ENCODE results near the gene TMEM18.

TMEM18 gene

DNA sequence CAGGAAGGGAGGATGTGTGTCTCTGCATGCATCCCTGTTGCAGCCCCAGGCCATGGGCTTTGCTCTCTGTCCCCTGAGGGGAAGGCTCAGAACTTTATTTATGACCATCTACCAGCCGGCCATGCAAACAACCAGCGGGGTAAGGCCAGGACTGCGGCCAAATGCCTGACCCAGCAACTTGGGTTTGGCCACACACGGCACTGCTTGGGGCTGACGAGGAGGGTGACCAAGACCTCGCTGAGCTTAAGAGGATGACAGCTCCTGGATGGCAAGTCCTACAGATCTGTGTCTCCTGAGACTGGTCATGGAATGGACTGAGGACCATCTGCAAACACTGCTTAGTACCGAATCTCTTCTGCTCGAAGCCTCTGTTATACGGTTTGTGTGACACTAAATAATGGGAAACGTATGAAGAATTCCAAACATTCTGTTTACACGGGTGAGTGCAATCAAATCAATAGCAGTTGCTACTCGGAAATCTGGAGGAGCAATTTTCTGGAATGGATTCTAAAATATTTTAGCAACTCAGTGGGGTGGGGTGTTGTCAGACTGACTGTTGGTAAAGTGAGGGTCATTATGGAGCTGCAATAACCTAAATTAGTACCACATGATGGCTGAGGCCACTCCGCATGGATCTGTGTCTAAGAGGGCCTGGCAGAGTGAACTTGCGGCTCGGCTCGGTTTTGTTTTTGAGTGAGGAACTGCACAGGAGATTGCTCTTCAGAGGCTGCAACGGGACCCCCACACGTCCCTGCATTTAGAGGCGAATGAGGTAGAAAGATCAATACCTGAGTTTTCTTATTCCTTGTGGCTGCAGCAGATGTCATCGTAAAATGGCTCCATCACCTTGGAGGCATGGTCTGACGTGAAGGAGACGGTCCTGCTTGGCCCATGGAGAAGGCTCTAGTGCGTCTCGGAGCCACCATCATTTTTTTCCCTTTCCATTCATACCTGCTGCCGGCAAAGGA is 26.6 kb downstream of the TMEM18 start:
- DNase-seq = peak; percentile 38

DNA sequence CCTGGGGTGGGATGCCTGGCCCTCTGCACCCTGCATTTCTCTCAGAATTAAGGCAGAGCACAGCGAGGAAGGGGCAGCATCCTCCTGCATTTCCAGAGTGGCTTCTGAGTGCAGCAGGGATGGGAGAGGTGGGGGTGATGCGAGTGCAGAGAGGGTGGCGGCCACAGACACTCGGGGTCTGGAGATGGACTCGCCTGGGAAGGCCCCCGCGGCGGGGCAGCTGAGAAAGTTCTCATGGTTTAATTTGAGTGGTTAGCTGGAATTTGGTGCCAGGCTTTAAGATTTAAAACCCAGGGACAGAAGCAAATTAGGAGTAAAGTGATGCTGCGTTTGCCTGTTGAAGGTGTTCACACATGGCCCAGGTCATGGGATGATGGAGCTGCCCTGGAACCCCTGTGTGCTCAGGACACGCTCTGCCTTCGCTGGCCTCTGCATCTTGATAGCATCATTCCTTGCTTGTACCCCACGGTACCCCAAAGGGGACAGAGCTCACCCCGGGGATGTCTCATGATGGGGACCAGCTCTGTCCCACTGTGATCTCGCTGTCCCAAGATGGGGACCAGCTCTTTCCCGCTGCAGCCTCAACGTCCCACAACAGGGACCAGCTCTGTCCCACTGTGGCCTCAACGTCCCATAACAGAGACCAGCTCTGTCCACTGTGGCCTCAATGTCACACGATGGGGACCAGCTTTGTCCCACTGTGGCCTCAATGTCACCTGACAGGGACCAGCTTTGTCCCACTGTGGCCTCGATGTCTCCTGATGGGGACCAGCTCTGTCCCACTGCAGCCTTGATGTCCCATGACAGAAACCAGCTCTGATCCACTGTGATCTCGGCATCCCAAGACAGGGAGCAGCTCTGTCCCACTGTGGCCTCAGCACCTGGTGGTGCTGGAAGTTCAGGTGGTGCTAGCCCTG is 27.5 kb downstream of the TMEM18 start:
- DNase-seq = no peak

DNA sequence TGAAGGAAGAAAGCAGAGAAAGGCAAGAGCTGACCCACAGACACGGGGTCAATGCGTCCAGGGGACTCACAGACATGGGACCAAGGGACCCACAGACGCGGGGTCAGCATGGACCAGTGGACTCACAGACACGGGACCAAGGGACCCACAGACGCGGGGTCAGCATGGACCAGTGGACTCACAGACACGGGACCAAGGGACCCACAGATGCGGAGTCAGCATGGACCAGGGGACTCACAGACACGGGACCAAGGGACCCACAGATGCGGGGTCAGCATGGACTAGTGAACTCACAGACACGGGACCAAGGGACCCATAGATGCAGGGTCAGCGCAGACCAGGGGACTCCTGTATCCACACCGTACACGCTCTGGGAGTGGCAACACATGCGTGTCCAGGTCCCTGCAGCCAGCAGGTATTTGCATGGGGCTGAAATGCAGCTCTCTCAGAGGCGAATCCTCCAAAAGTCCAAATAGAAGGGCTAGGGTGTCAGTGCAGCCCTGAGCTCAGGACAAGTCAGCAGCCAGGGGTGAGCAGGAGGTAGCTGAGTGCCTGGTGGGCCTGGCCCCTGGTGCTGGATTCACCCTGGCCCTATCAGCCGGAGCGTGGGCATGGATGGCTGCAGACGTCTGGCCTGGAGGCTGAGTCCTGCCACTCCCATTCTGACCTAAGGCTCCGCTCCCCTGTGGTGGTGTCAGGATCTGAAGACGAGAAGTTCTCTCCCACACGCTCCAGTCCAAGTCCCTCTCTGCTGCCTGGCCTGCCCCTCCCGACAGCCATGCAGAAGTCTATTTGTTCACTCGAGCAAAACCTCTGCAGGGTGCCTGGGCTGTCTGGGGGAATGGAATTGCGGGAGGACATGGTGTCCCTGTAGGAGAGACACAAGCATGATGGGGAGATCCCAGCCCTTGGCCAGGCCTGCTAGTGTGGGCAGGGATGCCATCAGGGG is 28.5 kb downstream of the TMEM18 start:
- DNase-seq = no peak

DNA sequence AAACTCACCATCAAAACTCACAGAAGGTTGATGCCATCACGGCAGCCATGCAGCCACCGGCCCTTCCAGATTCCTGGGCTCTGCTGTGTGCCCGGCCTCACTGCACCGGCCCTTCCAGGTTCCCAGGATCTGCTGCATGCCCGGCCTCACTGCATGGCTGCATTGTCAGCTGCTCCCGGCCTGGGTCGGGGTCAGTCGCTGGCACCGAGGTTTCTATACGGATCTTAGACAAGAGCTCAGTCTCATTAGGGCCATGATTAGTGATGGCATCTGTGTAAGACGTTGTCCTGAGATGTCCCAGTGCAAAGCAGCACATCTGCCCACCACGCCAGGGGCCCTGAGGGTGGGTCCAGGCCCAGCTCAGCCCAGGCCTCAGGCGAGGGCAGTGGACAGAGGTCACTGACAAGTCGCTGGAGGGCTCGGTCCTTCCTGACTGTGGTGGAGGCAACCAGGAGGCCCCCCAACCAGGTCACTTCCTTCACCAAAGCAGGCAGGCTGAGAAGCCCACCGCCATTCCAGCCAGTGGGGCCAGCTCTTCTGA is 29.4 kb downstream of the TMEM18 start:
- no peak for DNase-seq

DNA sequence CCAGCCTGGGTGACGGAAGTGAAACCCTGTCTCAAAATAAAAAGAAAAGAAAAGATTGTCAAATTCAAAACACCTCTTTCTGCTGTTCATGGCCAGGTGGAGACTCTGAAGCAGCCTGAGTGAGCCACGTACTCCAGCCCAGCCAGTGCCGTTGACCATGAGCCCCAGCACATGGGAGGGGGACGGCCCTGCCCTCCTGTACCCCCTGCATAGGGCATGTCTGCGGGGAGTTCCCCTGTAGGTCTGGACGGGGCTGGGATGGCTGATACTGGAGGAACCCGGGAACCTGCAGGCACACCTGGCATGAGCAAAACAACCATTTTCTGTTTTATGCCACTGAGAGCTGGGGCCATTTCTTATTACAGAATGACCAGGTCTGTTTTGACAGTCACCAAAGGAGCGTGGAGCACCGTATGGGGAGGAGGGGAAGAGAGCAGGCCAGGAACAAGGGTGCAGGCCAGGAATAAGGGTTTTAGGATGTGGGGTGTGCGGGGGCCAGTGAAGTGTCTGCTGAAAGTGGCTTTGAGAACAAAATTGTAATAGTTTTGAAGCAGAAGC is 30.1 kb downstream of the TMEM18 start:
- DNase-seq = no peak

DNA sequence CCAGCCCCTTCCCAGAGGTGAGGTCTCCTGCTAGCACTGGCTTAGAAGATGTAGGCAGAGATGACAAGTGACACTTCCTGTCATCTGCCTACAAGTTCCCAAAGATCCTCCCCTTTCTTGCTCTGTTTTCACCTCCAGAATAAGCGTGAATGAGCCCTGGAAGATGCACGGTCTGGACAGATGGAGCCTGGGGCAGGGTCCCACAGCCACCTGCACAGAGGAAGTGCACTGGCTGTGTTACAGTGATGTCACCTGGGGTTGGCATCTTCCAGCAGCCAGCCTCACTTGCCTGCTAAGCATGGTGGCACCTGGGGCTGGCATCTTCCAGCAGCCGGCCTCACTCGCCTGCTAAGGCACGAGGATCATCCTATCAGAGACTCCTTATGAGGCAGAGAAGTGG is 32.3 kb downstream of the TMEM18 start:
- no peak for DNase-seq

DNA sequence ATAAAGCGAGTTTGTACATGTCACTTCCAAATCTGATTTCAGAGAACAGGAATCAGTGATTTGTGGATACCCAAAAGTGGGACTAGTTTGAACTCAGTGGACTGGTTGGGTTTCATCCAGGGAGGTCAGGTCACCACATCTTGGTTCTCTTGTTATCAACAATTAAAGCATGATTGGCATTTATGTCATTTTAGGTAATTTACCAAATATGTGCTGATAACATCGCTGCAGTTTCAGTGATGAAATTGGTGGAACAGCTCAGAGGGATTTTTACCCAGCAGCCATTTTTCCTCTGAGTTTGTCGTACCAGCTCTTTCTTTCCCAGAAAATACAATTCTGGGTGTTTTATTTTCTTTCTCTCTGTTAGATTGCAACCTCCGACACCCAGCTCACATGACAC is 33.4 kb downstream of the TMEM18 start:
- DNase-seq = no peak

DNA sequence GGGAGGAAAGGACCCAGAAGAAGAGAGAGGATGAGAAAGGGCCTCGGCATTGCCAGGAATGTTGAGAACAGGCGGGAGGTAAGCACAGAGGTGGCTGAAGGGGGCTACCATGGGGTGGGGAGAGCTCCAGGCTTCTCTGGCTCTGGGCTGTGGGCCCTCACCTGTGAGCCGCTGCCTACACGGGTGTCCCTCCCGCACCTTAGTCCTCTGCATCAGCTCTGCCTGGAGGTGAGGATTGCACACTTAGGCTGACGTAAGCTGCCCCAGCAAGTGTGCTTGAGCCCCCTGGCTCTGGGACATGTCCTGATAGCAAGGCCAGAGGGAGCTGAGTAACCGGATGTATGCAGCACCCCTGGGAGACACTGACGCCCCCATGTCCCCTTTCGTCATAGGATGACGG is 33.9 kb downstream of the TMEM18 start:
- no peak for DNase-seq

DNA sequence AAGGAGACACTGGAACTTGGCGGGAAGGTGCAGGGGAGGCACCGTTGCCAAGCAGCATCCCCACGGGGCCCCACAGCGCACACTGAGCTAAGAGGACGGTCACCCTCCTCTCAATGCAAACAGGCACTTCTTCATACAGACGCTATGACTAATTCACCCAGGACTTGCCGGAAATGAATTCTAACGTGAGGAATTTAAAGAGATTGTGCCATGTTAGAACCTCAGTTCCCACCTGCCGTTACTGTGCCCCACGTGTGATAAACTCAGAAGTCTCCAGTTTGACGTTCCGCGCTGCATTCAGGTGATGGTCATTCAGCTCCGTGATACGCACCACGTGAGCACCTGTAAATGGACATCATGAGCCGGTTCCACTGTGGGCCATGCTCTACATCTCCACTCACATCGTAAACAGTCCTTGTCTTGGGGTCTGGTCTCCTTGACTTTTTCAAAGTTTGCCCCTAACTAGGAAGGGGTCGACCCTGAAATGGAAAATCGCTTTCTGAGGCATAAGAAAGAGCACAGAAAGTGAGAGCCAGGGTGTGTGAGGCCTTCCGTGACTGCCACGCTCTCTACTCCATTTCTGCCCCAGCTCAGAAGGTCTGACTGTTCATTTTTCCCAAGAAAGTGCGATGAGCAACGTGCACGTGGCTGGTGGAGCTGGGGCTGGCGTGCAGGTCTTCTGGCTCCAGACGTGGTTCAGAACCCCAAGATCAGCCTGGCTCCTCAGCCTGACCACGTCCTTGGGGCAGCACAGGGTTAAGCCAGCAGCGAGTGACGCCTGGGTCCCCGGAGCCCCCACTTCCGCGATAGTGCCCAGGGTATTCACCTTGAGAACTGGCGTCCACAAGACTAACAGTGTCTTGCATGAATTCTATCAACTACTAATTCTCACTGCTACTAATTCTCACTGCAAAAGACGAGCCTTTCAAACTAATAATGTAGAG is 35.1 kb downstream of the TMEM18 start:
- no peak for DNase-seq

DNA sequence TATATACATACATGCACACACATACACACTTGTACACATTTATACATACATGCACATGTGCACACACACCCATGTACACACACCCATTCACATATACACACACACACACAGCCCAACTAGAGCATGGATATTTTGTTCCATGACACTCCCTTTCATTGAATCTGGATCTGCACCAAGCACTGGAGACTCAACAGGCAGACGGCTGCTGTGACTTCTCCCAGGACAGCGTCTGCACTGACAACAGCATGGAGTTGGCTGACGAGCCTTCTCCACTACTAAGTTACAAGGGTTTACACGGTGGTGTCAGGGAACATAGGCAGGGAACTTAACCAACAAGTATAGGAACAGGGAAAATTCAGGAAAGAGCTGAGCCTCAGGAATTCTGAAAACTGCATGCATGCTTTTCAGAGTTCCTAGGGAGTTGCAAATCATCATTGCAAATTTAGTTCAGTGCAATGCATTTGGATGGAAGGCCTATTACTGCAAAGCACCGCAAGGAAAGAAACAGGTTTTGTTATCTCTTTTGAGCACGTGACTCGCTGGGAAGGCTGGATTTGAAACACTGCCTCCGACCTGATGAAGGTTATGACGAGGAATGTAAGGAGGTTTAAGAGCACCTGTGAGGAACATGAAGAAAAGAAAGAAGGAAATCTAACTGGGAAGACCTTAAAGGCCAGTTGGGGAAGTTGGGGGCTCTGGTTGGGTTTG is 35.9 kb downstream of the TMEM18 start:
- DNase-seq = no peak

DNA sequence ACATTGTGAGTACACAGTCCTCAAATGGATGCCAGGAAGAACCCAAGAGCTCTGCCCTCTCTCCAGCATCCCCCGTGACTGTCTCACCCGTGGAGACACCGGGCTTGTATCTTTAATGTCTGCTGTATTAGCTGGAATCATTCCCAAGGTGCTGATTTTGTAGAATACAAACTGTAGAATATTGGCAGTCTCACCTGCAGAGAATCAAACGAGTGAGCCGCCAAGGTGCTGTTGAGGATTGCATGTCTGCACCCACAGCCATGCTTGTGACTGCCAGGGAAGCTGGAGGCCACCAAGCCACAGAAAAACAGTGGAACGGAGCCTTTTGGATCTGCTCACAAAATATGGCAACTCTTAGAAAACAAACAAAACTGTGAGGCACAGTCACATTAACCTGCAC is 37.5 kb downstream of the TMEM18 start:
- DNase-seq = no peak

DNA sequence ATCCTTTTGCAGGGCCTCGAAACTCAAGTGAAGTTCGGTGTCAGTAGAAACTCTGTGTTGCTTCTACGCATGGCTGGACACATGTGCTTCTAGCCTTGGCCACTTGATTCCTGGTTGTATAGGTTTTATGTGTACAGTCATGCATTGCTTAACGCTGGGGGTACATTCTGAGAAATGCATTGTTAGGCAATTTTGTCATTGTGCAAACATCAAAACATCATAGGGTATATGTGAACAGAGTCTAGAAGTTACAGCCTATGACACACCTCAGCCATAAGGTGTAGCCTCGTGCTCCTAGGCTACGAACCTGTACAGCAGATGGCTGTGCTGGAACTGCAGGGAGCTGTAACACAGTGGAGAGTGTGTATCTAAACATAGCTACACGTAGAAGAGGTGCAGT is 39.4 kb downstream of the TMEM18 start:
- DNase-seq = no peak

DNA sequence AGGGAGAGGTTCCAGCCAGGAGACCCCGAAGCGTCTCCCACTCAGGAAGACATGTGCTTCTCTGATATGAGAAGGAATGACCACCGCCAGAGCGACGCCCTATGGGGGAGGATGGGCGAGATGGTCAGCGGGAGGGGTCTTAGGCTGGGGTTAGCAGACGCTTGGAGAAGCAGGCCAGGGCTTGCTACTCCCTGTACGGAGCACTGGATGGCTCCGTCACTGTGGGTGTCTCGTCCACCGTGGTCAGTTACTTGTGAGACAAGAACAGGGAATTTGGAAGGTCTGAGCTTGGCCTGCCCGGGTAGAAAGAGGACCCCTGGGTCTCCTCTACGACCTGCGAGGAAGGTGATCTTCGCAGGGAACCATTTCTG is 39.8 kb downstream of the TMEM18 start:
- no peak for DNase-seq

DNA sequence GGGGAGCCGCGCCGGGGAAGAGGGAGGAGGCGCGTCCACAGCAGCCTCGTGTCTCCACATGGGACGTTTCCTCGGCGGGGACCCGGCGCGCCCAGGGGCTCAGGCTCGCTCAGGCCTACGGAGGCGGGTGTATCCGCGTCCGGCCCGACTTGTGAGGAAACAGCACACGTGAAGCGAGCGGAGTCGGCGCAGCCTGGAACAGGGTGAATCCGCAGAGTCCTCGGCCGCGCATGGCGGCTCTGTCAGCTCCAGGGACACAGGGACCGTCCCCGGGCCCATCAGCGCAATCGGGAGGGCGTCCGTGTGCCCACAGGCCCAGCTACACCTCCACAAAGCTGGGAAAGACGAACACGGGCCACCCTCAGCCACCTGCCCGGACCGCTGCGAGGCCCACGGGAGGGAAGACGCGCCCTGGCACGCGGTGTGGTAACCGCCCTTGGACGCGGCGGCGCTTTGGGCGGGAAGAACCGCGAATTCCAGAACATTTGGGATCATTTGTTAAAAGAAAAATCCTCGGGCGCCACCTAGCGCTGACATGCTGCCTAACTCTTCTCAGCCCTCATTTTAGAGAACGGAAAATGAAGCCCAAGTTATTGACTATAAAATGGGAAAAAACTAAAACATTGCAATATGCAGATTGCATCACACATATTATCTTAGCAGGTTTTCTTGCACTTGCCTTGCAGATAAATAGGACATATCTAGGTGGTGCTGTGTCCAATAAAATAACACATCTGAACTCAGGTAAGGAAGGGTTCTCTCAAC is 40.4 kb downstream of the TMEM18 start:
- DNase-seq = peak; percentile 73

DNA sequence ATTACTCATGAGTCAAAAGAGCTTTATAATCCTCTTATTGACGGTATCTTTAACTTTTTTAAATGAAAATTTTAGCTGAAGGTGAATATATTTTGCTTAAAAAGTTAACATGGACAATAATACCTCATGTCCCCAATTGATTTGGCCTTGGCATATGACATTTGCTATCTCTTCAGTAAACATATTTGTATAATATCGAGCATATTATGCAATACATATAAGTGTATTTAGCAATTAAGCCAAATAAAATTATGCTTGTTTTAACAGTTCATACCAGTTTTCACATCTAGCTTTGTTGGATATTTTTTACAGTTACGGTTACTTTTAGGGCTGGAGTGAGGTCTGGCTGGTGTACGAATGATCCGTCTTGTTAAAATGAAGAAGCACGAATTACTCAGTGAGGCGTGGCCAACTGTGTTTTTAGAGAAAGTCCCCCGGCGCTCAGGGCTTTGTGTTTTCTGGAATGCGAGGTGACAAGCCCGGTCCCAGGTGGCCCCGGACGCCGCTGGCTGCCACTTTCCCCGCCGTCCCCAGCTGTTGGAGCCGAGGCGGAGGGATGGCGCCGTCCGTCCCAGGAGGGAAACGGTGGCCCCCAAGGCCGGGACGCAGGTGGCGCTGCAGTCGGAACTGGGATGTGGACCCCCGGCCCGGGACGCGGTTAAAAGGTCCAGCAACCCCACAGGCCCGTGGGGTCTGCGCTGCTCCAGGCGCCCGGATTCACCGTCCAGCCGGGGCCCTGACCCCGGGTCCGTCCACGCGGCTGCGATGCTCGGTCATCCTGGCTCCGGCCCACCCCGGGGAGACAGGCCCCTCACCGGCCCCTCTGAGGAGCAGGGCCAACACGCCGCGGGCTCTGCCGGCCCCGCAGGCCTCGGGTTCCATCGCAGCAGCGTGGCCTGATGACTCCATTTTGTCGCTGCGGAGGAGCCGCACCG is 41.3 kb downstream of the TMEM18 start:
- no peak for DNase-seq

DNA sequence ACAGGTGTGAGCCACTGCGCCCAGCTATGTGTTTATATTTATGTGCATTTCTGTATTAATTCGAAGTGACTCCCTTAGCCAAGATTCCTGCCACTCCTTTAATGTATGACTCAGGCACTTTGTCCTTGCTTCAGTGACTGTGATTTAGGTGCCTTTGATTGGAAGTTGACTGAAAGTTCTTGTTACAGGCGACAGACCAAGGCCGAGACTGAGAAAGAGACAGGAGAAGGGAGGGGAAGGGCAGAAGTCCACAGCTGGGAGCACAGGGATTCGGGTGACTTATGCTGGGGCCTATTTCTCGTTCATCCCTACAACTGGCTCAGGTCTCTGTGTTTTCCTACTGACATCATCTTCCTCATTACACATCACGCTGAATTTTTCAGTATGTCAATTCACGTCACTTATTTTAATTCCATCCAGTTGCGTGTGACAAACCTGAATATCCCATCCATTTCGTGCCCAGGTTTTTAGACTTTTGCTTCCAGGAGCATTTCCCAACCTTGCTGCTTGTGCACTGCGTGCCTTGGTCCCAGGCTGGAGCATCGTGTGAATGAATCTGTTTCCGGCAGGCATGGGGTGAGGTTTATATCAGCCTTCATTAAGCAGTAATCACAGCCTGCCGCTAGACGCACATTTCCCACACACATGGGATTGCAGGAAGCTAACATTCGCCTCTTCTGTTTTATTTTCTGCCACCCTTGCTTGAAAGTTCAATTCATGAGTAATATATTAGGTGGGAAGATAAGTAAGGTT is 42.4 kb downstream of the TMEM18 start:
- no peak for DNase-seq

DNA sequence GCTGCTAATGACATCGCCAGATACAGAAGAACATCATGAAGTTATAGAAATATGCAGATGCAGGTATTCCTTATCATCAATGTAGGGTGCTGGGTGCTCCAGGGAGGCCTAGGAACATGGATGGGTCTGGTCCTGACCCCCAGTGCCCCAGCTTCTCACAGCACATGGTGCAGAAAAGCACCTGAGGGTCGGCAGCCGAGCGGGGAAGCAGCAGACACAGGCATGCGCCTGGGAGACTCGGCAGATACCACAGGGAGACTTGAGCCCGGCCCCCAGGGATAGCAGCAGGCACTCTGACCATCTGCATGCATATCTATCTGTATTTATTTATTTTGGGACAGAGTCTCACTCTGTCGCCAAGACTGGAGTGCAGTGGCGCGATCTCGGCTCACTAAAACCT is 43.2 kb downstream of the TMEM18 start:
- DNase-seq = no peak

Data from fibroblast of skin of right biceps (primary cell).